ENCODE measurements around the gene PNMA8A. TPM values are rescaled to one million over a fixed set of nuclear protein-coding genes. Genes with fewer than 3 reads are reported as not detected.
"Not testable (repeated sequence)": the region's sequence is repeated elsewhere in the genome, so short reads cannot be mapped to it uniquely, and the experiment has no call there.

Gene PNMA8A
- total RNA-seq, 1 experiment from 2014 or later: not detected

DNA sequence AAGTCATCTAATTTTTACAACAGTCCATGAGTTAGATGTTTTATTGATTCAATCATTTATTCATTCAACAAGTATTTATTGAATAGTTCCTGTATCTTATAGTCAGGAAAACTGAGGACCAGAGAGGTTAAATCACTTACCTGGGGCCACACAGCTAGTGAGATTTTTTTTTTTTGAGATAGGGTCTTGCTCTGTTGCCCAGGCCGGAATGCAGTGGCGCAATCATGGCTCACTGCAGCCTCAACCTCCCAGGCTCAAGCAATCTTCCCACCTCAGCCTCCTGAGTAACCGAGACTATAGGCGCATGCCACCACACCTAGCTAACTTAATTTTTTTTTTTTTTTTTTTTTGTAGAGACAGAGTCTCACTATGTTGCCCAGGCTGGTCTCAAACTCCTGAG, 35.7 kb downstream of the PNMA8A start:
- H4K20me1 ChIP-seq (ENCODE audit: insufficient read depth); H3K4me3 ChIP-seq (replicated peaks in 1 of 2; ENCODE audit: low read depth in 1 of 2, low read length in 2 of 2); H3K4me2 ChIP-seq (ENCODE audit: low read length); intact Hi-C loops (cut with micrococcal nuclease); H3K4me1 ChIP-seq (ENCODE audit: control insufficient read depth in 1 of 2, insufficient read depth in 2 of 2, low read length in 2 of 2); DNase-seq (ENCODE audit: low read depth, low spot score); H3K36me3 ChIP-seq (ENCODE audit: control insufficient read depth in 1 of 2, insufficient read depth in 2 of 2, low read length in 2 of 2); BruUV-seq (replicated peaks); H3K79me2 ChIP-seq (ENCODE audit: insufficient read depth, low read length); H2AFZ ChIP-seq (ENCODE audit: low read depth, low read length, poor library complexity, severe bottlenecking); H3K9ac ChIP-seq (ENCODE audit: low read length); POLR2A ChIA-PET; H3K27me3 ChIP-seq (ENCODE audit: insufficient read depth, low read length); H3K9me3 ChIP-seq (ENCODE audit: control insufficient read depth in 1 of 2, insufficient read depth in 1 of 2, low read depth in 1 of 2, low read length in 2 of 2); H3K27ac ChIP-seq (ENCODE audit: low read depth, low read length); H3K9me2 ChIP-seq (ENCODE audit: insufficient read depth); ATAC-seq; CTCF ChIA-PET: not testable (repeated sequence)
- RAD21 ChIA-PET (ENCODE audit: low non-redundant PET in 1 of 2, low total read pairs in 2 of 2, uncharacterized antibody in 2 of 2, unreplicated experiment in 2 of 2): interaction anchor here in 1 of 2 experiments (0.7 kb wide), 1 partner anchor 34 kb away, joined by 3 read pairs; no protein-coding TSS in a partner anchor

DNA sequence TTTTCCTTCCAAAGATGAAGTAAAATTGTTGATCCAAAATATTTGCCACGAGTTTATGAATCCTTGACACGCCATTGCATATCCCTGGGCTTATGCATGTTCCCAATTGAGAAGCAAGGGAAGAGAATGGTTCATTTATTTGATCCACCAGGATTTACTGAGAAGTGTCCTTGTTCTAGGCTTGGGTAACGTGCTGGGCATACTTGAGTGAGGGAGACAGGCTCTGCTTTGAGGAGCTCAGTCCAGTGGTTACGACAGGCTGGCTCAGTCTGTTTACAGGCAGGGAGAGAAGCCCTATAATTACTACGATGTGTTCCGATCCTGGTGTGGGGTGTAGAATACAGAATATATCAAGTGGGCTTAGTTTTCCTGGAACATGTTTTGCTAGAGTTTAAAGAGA, 36.4 kb downstream of the PNMA8A start:
- POLR2A ChIA-PET: no interaction called here
- no peaks in the 10 kb centered on the region for H3K9me3 ChIP-seq (ENCODE audit: control insufficient read depth in 1 of 2, insufficient read depth in 1 of 2, low read depth in 1 of 2, low read length in 2 of 2)
- no TSS peak for BruUV-seq (replicated peaks)
- H3K27me3 ChIP-seq (ENCODE audit: insufficient read depth, low read length): no peaks in the 10 kb centered on the region
- no peaks in the 10 kb centered on the region for H3K79me2 ChIP-seq (ENCODE audit: insufficient read depth, low read length)
- no peak for ATAC-seq
- H3K4me3 ChIP-seq (replicated peaks in 1 of 2; ENCODE audit: low read depth in 1 of 2, low read length in 2 of 2): no peak overlapping the region
- RAD21 ChIA-PET (ENCODE audit: low non-redundant PET in 1 of 2, low total read pairs in 2 of 2, uncharacterized antibody in 2 of 2, unreplicated experiment in 2 of 2): no interaction called here
- no peaks in the 10 kb centered on the region for H4K20me1 ChIP-seq (ENCODE audit: insufficient read depth)
- intact Hi-C loops (cut with micrococcal nuclease): no loop called here
- H3K9ac ChIP-seq (ENCODE audit: low read length): no peak overlapping the region
- H3K9me2 ChIP-seq (ENCODE audit: insufficient read depth): no peaks in the 10 kb centered on the region
- DNase-seq (ENCODE audit: low read depth, low spot score): no peak
- CTCF ChIA-PET: no interaction called here
- TF ChIP-seq CBX3 (IDR thresholded peaks at IDR 0.05; ENCODE audit: low read depth): no peak
- no peak for TF ChIP-seq ZFX (IDR thresholded peaks at IDR 0.05)
- TF ChIP-seq YY1 (IDR thresholded peaks at IDR 0.05; ENCODE audit: extremely low read depth, insufficient replicate concordance, low read depth, low read length): no peak
- no peak for TF ChIP-seq SP1 (IDR thresholded peaks at IDR 0.05; ENCODE audit: low read depth)
- TF ChIP-seq RAD21 (IDR thresholded peaks at IDR 0.05; ENCODE audit: low read depth): no peak
- no peak for TF ChIP-seq CEBPB (IDR thresholded peaks at IDR 0.05; ENCODE audit: low read depth)
- no peak for TF ChIP-seq SRF (IDR thresholded peaks at IDR 0.05; ENCODE audit: low read depth)
- no peaks in the 10 kb centered on the region for H3K36me3 ChIP-seq (ENCODE audit: control insufficient read depth in 1 of 2, insufficient read depth in 2 of 2, low read length in 2 of 2)
- H3K4me1 ChIP-seq (ENCODE audit: control insufficient read depth in 1 of 2, insufficient read depth in 2 of 2, low read length in 2 of 2): no peaks in the 10 kb centered on the region
- H3K4me2 ChIP-seq (ENCODE audit: low read length): no peak overlapping the region
- no peak overlapping the region for H3K27ac ChIP-seq (ENCODE audit: low read depth, low read length)
- no peak overlapping the region for H2AFZ ChIP-seq (ENCODE audit: low read depth, low read length, poor library complexity, severe bottlenecking)

DNA sequence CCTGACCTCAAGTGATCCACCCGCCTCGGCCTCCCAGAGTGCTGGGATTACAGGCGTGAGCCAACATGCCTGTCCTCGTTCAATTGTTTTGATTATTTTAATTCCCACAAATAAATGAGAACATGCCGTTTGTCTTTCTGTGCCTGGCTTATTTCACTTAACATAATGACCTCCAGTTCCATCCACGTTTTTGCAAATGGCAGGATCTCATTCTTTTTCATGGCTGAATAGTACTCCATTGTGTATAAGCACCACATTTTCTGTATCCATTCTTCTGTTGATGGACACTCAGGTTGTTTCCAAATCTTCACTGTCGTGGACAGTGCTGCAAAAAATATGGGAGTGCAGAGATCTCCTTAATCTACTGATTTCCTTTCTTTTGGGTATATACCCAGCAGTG, 37.9 kb downstream of the PNMA8A start:
- H3K4me2 ChIP-seq (ENCODE audit: low read length); H4K20me1 ChIP-seq (ENCODE audit: insufficient read depth); H2AFZ ChIP-seq (ENCODE audit: low read depth, low read length, poor library complexity, severe bottlenecking); POLR2A ChIA-PET; H3K79me2 ChIP-seq (ENCODE audit: insufficient read depth, low read length); BruUV-seq (replicated peaks); ATAC-seq; CTCF ChIA-PET; H3K4me1 ChIP-seq (ENCODE audit: control insufficient read depth in 1 of 2, insufficient read depth in 2 of 2, low read length in 2 of 2); intact Hi-C loops (cut with micrococcal nuclease); H3K27ac ChIP-seq (ENCODE audit: low read depth, low read length); H3K36me3 ChIP-seq (ENCODE audit: control insufficient read depth in 1 of 2, insufficient read depth in 2 of 2, low read length in 2 of 2); H3K4me3 ChIP-seq (replicated peaks in 1 of 2; ENCODE audit: low read depth in 1 of 2, low read length in 2 of 2); H3K9me2 ChIP-seq (ENCODE audit: insufficient read depth); H3K27me3 ChIP-seq (ENCODE audit: insufficient read depth, low read length); DNase-seq (ENCODE audit: low read depth, low spot score); H3K9ac ChIP-seq (ENCODE audit: low read length); H3K9me3 ChIP-seq (ENCODE audit: control insufficient read depth in 1 of 2, insufficient read depth in 1 of 2, low read depth in 1 of 2, low read length in 2 of 2): not testable (repeated sequence)
- RAD21 ChIA-PET (ENCODE audit: low non-redundant PET in 1 of 2, low total read pairs in 2 of 2, uncharacterized antibody in 2 of 2, unreplicated experiment in 2 of 2): interaction anchor here in 1 of 2 experiments (0.6 kb wide), 1 partner anchor 26 kb away, joined by 4 read pairs; no protein-coding TSS in a partner anchor
